DOHH2 (cell line): ENCODE data around the gene SRCAP.

Experiments
- H3F3A ChIP-seq: fragments of 200-600 bp; sonication (generic), shearing (Covaris generic); 2 replicates; pipeline ENCODE4 v1.6.0; 2016; ENCODE audit warnings: antibody characterized with exemption, mild to moderate bottlenecking; ENCODE audit not compliant: control insufficient read depth, insufficient read depth
- H3K27ac ChIP-seq: fragments of 200-600 bp; sonication (generic); 2 replicates; pipeline ENCODE4 v1.5.1; 2014; ENCODE audit warnings: low read depth, mild to moderate bottlenecking, low read length, moderate library complexity
- H3K27me3 ChIP-seq: fragments of 200-600 bp; sonication (generic); 2 replicates; pipeline ENCODE4 v1.6.1; 2014; ENCODE audit warnings: mild to moderate bottlenecking, low read length, mixed read lengths; ENCODE audit not compliant: control insufficient read depth
- H3K36me3 ChIP-seq: fragments of 200-600 bp; sonication (generic); 2 replicates; pipeline ENCODE4 v1.6.1; 2014; ENCODE audit warnings: mild to moderate bottlenecking, low read length, moderate library complexity, mixed read lengths; ENCODE audit not compliant: control insufficient read depth
- H3K4me1 ChIP-seq: fragments of 200-600 bp; sonication (generic); 2 replicates; pipeline ENCODE4 v1.6.1; 2014; ENCODE audit warnings: mild to moderate bottlenecking, low read length, mixed read lengths; ENCODE audit not compliant: control insufficient read depth
- H3K4me2 ChIP-seq: fragments of 200-600 bp; sonication (generic); 2 replicates; pipeline ENCODE4 v1.6.0; 2014; ENCODE audit warnings: mild to moderate bottlenecking, low read length, moderate library complexity
- H3K4me3 ChIP-seq: fragments of 200-600 bp; sonication (generic); 2 replicates; pipeline ENCODE4 v1.5.1; 2014; ENCODE audit warnings: mild to moderate bottlenecking, low read length, mixed read lengths
- H3K79me2 ChIP-seq: fragments of 200-600 bp; sonication (generic); 2 replicates; pipeline ENCODE4 v1.6.1; 2014; ENCODE audit warnings: mild to moderate bottlenecking, low read length, mixed read lengths; ENCODE audit not compliant: control insufficient read depth
- H3K9me2 ChIP-seq: fragments of 200-600 bp; sonication (generic); replicated peaks from 2 replicates; pipeline ENCODE4 v1.6.1; 2014; ENCODE audit warnings: mild to moderate bottlenecking, low read length, mixed read lengths; ENCODE audit not compliant: control insufficient read depth
- H3K9me3 ChIP-seq: fragments of 200-600 bp; sonication (generic); 2 replicates; pipeline ENCODE4 v1.6.1; 2014; ENCODE audit warnings: antibody characterized with exemption, low read length, mixed read lengths; ENCODE audit not compliant: control insufficient read depth, insufficient read depth
- H4K20me1 ChIP-seq: fragments of 200-600 bp; sonication (generic); 2 replicates; pipeline ENCODE4 v1.6.0; 2014; ENCODE audit warnings: low read depth, mild to moderate bottlenecking, antibody characterized with exemption, low read length, moderate library complexity; ENCODE audit not compliant: control insufficient read depth, insufficient read depth
- EZH2phosphoT487 ChIP-seq: fragments of 200-600 bp; sonication (generic); IDR thresholded peaks from 2 replicates; pipeline ENCODE4 v1.6.1; 2017; ENCODE audit warnings: borderline replicate concordance, mild to moderate bottlenecking, antibody characterized with exemption, low read length, moderate library complexity, mixed read lengths
- TF ChIP-seq, protein P1 (sequence below): fragments of 200-600 bp; sonication (generic); IDR thresholded peaks from one replicate; pipeline ENCODE4 v1.5.1; 2014; ENCODE audit warnings: antibody characterized with exemption, mild to moderate bottlenecking, low read depth, low read length; ENCODE audit not compliant: poor library complexity, severe bottlenecking

Gene SRCAP

DNA sequence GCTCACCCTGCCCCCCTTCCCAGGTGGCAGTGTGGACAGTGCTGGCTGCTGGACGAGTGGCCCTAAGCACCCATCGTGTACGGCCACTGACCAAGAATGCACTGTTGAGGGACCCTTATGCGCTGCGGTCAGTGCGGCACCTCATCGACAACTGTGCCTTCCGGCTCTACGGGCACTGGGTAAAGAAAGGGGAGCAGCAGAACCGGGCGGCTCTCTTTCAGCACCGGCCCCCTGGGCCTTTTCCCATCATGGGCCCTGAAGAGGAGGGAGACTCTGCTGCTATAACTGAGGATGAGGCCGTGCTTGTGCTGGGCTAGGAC lies 57.8 kb downstream of the SRCAP start:
- Histone ChIP-seq H3K9me2 (no peaks in the 10 kb centered on the region), H3K27ac (no peak overlapping the region), H3K27me3 (no peaks in the 10 kb centered on the region), H3K4me1 (peaks cover 29% of the 10 kb centered on the region), H4K20me1 (no peaks in the 10 kb centered on the region), H3K4me2 (no peak overlapping the region), H3F3A (peaks cover 23% of the 10 kb centered on the region), H3K4me3 (no peak overlapping the region), H3K36me3 (peaks cover 71% of the 10 kb centered on the region), H3K79me2 (peaks cover 22% of the 10 kb centered on the region), H3K9me3 (no peaks in the 10 kb centered on the region)
- no peak for TF ChIP-seq EZH2phosphoT487
- TF ChIP-seq, protein P1, sequence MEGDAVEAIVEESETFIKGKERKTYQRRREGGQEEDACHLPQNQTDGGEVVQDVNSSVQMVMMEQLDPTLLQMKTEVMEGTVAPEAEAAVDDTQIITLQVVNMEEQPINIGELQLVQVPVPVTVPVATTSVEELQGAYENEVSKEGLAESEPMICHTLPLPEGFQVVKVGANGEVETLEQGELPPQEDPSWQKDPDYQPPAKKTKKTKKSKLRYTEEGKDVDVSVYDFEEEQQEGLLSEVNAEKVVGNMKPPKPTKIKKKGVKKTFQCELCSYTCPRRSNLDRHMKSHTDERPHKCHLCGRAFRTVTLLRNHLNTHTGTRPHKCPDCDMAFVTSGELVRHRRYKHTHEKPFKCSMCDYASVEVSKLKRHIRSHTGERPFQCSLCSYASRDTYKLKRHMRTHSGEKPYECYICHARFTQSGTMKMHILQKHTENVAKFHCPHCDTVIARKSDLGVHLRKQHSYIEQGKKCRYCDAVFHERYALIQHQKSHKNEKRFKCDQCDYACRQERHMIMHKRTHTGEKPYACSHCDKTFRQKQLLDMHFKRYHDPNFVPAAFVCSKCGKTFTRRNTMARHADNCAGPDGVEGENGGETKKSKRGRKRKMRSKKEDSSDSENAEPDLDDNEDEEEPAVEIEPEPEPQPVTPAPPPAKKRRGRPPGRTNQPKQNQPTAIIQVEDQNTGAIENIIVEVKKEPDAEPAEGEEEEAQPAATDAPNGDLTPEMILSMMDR = no peak

DNA sequence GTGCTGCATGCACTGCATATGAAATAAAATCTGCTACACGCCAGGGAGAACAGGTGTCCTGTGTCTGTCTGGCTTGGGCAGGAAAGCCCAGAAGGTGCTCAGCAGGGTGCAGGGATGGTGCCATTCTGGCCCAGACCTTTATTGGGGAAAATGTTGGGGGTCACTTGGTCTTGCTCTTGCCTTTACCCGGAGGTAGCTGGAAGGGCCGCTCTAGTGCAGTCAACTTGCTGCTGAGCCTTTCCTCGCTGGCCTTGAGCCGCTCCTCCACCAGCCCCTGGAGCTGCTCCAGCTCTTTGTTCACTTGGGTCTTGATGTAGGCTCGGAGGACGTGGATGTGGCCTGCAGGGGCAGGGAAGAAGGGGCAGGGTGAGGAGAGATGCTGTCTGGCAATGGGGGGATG lies 58.3 kb downstream of the SRCAP start:
- H3K4me2 ChIP-seq = no peak overlapping the region
- H3K9me3 ChIP-seq = no peaks in the 10 kb centered on the region
- peaks cover 26% of the 10 kb centered on the region for H3K79me2 ChIP-seq
- H3K27ac ChIP-seq = no peak overlapping the region
- no peaks in the 10 kb centered on the region for H4K20me1 ChIP-seq
- H3K9me2 ChIP-seq = no peaks in the 10 kb centered on the region
- peaks cover 29% of the 10 kb centered on the region for H3K4me1 ChIP-seq
- peaks cover 21% of the 10 kb centered on the region for H3F3A ChIP-seq
- peaks cover 72% of the 10 kb centered on the region for H3K36me3 ChIP-seq
- H3K4me3 ChIP-seq = no peak overlapping the region
- no peaks in the 10 kb centered on the region for H3K27me3 ChIP-seq
- TF ChIP-seq, protein P1 = no peak
- TF ChIP-seq EZH2phosphoT487 = no peak

GRCh38 chr16:30758988-30759491 lies 60.1 kb downstream of the SRCAP start:
- H3K27me3 ChIP-seq = no peaks in the 10 kb centered on the region
- H3K27ac ChIP-seq = peak overlapping the region; percentile 84
- no peaks in the 10 kb centered on the region for H3K9me2 ChIP-seq
- peaks cover 43% of the 10 kb centered on the region for H3K79me2 ChIP-seq
- peaks cover 4% of the 10 kb centered on the region; the same call in 1 of the 2 replicates for H4K20me1 ChIP-seq
- H3K9me3 ChIP-seq = no peaks in the 10 kb centered on the region
- H3K4me2 ChIP-seq = peak overlapping the region; percentile 85
- H3K4me3 ChIP-seq = peak overlapping the region; percentile 91
- peaks cover 18% of the 10 kb centered on the region for H3F3A ChIP-seq
- peaks cover 75% of the 10 kb centered on the region for H3K36me3 ChIP-seq
- TF ChIP-seq, protein P1 = no peak
- TF ChIP-seq EZH2phosphoT487 = no peak
- H3K4me1 ChIP-seq = peaks cover 43% of the 10 kb centered on the region
